ENCODE data around the gene TMEM198.

GRCh38 chr2:219519526-219519916 is 24.3 kb upstream of the TMEM198 start:
- TF ChIP-seq ZNF384 (IDR thresholded peaks at IDR 0.05), result no peak
- TF ChIP-seq FOXA1 (IDR thresholded peaks at IDR 0.05), result no peak
- TF ChIP-seq TARDBP (IDR thresholded peaks at IDR 0.05), result no peak
- no peak for TF ChIP-seq ELF4 (IDR thresholded peaks at IDR 0.05)
- TF ChIP-seq L3MBTL2 (conservative IDR thresholded peaks at IDR 0.05), result no peak

All from HEK293T (cell line).